Spleen (tissue), 11 donors: ENCODE measurements around the gene P2RX1. TPM values are rescaled to one million over a fixed set of nuclear protein-coding genes. Genes with fewer than 3 reads are reported as not detected.

Experiments
- DNase-seq: peaks from one replicate; pipeline ENCODE4 v3.0.0-alpha.2; 2020
- H3K27ac ChIP-seq, 8 donors: fragments of 200-600 bp; sonication (generic) in 7 of 8; 1 replicate in 4 of 8; 2 replicates in 4 of 8; pipeline versions ENCODE4 v1.5.0 to v1.8.0; 2016 to 2021; ENCODE audit warnings: inconsistent platforms in 4 of 8, mild to moderate bottlenecking in 4 of 8, moderate library complexity in 1 of 8
- H3K27me3 ChIP-seq, 7 donors: fragments of 200-600 bp; sonication (generic) in 6 of 7; replicated peaks in 1 of 7; 1 replicate in 4 of 7; 2 replicates in 3 of 7; pipeline versions ENCODE4 v1.5.0 to v1.8.0; 2016 to 2021; ENCODE audit warnings: inconsistent platforms in 3 of 7, mild to moderate bottlenecking in 1 of 7
- H3K36me3 ChIP-seq, 6 donors: fragments of 200-600 bp; sonication (generic) in 5 of 6; 1 replicate in 4 of 6; 2 replicates in 2 of 6; pipeline versions ENCODE4 v1.5.0 to v1.8.0; 2016 to 2021; ENCODE audit warnings: inconsistent platforms in 2 of 6
- H3K4me1 ChIP-seq, 6 donors: fragments of 200-600 bp; sonication (generic) in 5 of 6; 1 replicate in 3 of 6; 2 replicates in 3 of 6; pipeline versions ENCODE4 v1.5.0 to v1.8.0; 2016 to 2021; ENCODE audit warnings: inconsistent platforms in 3 of 6
- H3K4me3 ChIP-seq, 8 donors: fragments of 200-600 bp; sonication (generic) in 7 of 8; 1 replicate in 4 of 8; 2 replicates in 4 of 8; pipeline versions ENCODE4 v1.5.0 to v1.8.0; 2016 to 2021; ENCODE audit warnings: inconsistent platforms in 4 of 8, mild to moderate bottlenecking in 4 of 8, moderate library complexity in 2 of 8
- H3K9me3 ChIP-seq, 8 donors: fragments of 200-600 bp; sonication (generic) in 7 of 8; 1 replicate in 4 of 8; 2 replicates in 4 of 8; pipeline versions ENCODE4 v1.5.0 to v1.8.0; 2016 to 2021; ENCODE audit warnings: inconsistent platforms in 4 of 8
- CTCF ChIP-seq, 11 experiments: fragments of 200-600 bp in 7 of 11; fragments of 450-650 bp in 4 of 11; sonication (generic) in 4 of 11; IDR thresholded peaks in 8 of 11; conservative IDR thresholded peaks in 3 of 11; 1 replicate in 7 of 11; 2 replicates in 4 of 11; pipeline versions ENCODE4 v1.4.0 to v1.8.0; 2016 to 2021; ENCODE audit warnings: antibody characterized with exemption in 11 of 11, inconsistent platforms in 4 of 11, mild to moderate bottlenecking in 1 of 11
- POLR2A ChIP-seq, 3 donors: fragments of 450-650 bp; IDR thresholded peaks; one replicate each; pipeline ENCODE4 v1.5.1; 2017; ENCODE audit warnings: antibody characterized with exemption in 3 of 3, mild to moderate bottlenecking in 1 of 3
- POLR2AphosphoS5 ChIP-seq, 3 donors: sonication (generic); formaldehyde crosslinking; IDR thresholded peaks; one replicate each; pipeline ENCODE4 v1.5.1; 2017; ENCODE audit warnings: antibody characterized with exemption in 3 of 3
- WGBS, 5 donors: extraction: QIAGEN DNeasy Blood & Tissue Kit in 3 of 5; methylation state at CpG; one replicate each; pipeline versions ENCODE4 v1.1.5 to v1.1.7; 2013 to 2018; 5-methylcytosine and 5-hydroxymethylcytosine counted together
- intact Hi-C: fragments of 100-400 bp; cut with DNase I; formaldehyde crosslinking; loops from one replicate; pipeline ENCODE4 v1.15.0; 2023; ENCODE audit warnings: low total_unique reads
- polyA plus RNA-seq, 3 donors: library from polyadenylated mRNA; stranded (reverse); fragments of 200-250 nt; gene quantifications; one replicate each; pipeline ENCODE4 v1.2.1, GENCODE V29; 2013
- total RNA-seq, 7 donors: library from RNA; depleted of rRNA in 3 of 7; stranded (reverse); fragments of >200 nt in 3 of 7; fragmentation: NEBNext Ultra II Directional in 4 of 7; extraction: Animal tissue kit (Norgen Biotek cat#: 25700) in 4 of 7; gene quantifications; one replicate each; pipeline versions ENCODE4 v1.1.0 to v1.2.1, GENCODE V29; 2016 to 2021
- donor health status: healthy with polysubstance abuse.
- donor health status: DM: no; HTN: no; CAD: no; lungs with moderate emphysema.
- donor health status: DM: no; HTN: no; CAD: no.
- donor health status: Bipolar disorder and iron deficiency.
- donor health status: healthy.
- donor health status: DM: no; HTN: no; CAD: no.
- donor health status: DM: yes; HTN: yes; CAD: no.

The P2RX1 gene
- total and polyA plus RNA-seq, 10 donors, result 9.2 to 46.3 (median 21.7) TPM

GRCh38 chr17:3918372-3919122 is 2.3 kb upstream of the P2RX1 start:
- Histone ChIP-seq H3K9me3 (no peaks in the 10 kb centered on the region), H3K36me3 (peaks cover 0 to 2% (median 0%) of the 10 kb centered on the region in 6 donors), H3K27me3 (no peaks in the 10 kb centered on the region), H3K4me3 (no peak overlapping the region), H3K27ac (peak overlapping the region in 4 of 8 donors; percentile 28 to 96 (median 36)), H3K4me1 (peaks cover 25 to 73% (median 50%) of the 10 kb centered on the region in 6 donors)
- no peak for TF ChIP-seq POLR2AphosphoS5 (IDR thresholded peaks at IDR 0.05)
- no peak for TF ChIP-seq POLR2A (IDR thresholded peaks at IDR 0.05)
- TF ChIP-seq CTCF (IDR thresholded peaks at IDR 0.05 in 8 of 11, conservative IDR thresholded peaks at IDR 0.05 in 3 of 11), result no peak
- WGBS, 5 donors, result 62 to 82% (median 70%) methylated on average over 5 to 8 of the region's 8 CpGs
- DNase-seq, result no peak
- intact Hi-C loops, result no loop called here

GRCh38 chr17:3917391-3917931 is 1.2 kb upstream of the P2RX1 start:
- Histone ChIP-seq H3K27me3 (no peaks in the 10 kb centered on the region), H3K9me3 (no peaks in the 10 kb centered on the region), H3K4me1 (peaks cover 29 to 79% (median 60%) of the 10 kb centered on the region in 6 donors), H3K27ac (peak overlapping the region in 7 of 8 donors; percentile 83 to 96 (median 87)), H3K4me3 (peak overlapping the region in 1 of 8 donors; percentile 69), H3K36me3 (no peaks in the 10 kb centered on the region)
- WGBS, 5 donors, result 9 to 35% (median 24%) methylated on average over 7 to 11 of the region's 11 CpGs
- TF ChIP-seq CTCF (IDR thresholded peaks at IDR 0.05 in 8 of 11, conservative IDR thresholded peaks at IDR 0.05 in 3 of 11) (no peak), POLR2A (IDR thresholded peaks at IDR 0.05) (no peak), POLR2AphosphoS5 (IDR thresholded peaks at IDR 0.05) (peak in 2 of 3 donors; percentile 19 to 58)
- DNase-seq, result peak; percentile 86
- intact Hi-C loops, result no loop called here

- peak; percentile 87 for DNase-seq
- H3K4me3 ChIP-seq, result peak overlapping the region in 5 of 8 donors; percentile 33 to 69 (median 40)
- H3K4me1 ChIP-seq, result peaks cover 31 to 79% (median 66%) of the 10 kb centered on the region in 6 donors
- H3K27ac ChIP-seq, result peak overlapping the region; percentile 66 to 96 (median 86)
- H3K9me3 ChIP-seq, result no peaks in the 10 kb centered on the region
- 21 to 50% (median 26%) methylated on average over 2 to 10 of the region's 10 CpGs for WGBS, 5 donors
- H3K36me3 ChIP-seq, result no peaks in the 10 kb centered on the region
- no peaks in the 10 kb centered on the region for H3K27me3 ChIP-seq
- no peak for TF ChIP-seq POLR2AphosphoS5 (IDR thresholded peaks at IDR 0.05)
- TF ChIP-seq POLR2A (IDR thresholded peaks at IDR 0.05), result no peak
- TF ChIP-seq CTCF (IDR thresholded peaks at IDR 0.05 in 8 of 11, conservative IDR thresholded peaks at IDR 0.05 in 3 of 11), result no peak
- intact Hi-C loops, result no loop called here
Measured at GRCh38 chr17:3916825-3917224, 560 bp upstream of the P2RX1 start.

GRCh38 chr17:3915581-3915994 is 677 bp downstream of the P2RX1 start:
- intact Hi-C loops, result no loop called here
- WGBS, 5 donors, result 26 to 42% (median 30%) methylated on average over 9 to 13 of the region's 13 CpGs
- peak overlapping the region; percentile 66 to 96 (median 86) for H3K27ac ChIP-seq
- TF ChIP-seq POLR2A (IDR thresholded peaks at IDR 0.05) (no peak), CTCF (IDR thresholded peaks at IDR 0.05 in 8 of 11, conservative IDR thresholded peaks at IDR 0.05 in 3 of 11) (no peak), POLR2AphosphoS5 (IDR thresholded peaks at IDR 0.05) (no peak)
- H3K4me1 ChIP-seq, result peaks cover 34 to 82% (median 74%) of the 10 kb centered on the region in 6 donors
- no peaks in the 10 kb centered on the region for H3K9me3 ChIP-seq
- H3K36me3 ChIP-seq, result no peaks in the 10 kb centered on the region
- H3K4me3 ChIP-seq, result peak overlapping the region in 7 of 8 donors; percentile 26 to 69 (median 35)
- DNase-seq, result no peak
- no peaks in the 10 kb centered on the region for H3K27me3 ChIP-seq
